SK-N-SH (cell line): ENCODE data around the gene INTS6. TPM values are rescaled to one million over a fixed set of nuclear protein-coding genes. Genes with fewer than 3 reads are reported as not detected.

Experiments
- CTCF ChIA-PET: fragments of 300-600, 350-600 bp; formaldehyde crosslinking; extraction: SDS; loops from one replicate; lab custom pipeline; 2021; lab: Yijun Ruan, JAX
- POLR2A ChIA-PET: fragments of 350-600 bp; sonication (Branson Sonifier 250); formaldehyde crosslinking; extraction: SDS; loops from one replicate; lab custom pipeline; 2020; ENCODE audit warnings: antibody characterized with exemption, inconsistent platforms; lab: Yijun Ruan, JAX
- DNase-seq: peaks from one replicate; pipeline ENCODE4 v3.0.0; 2012
- H2AFZ ChIP-seq: fragments of 200-600 bp; sonication (generic); 2 replicates; pipeline ENCODE4 v1.8.1; 2016; ENCODE audit warnings: antibody characterized with exemption, mild to moderate bottlenecking, low read depth
- H3F3A ChIP-seq: fragments of 200-600 bp; sonication (generic); replicated peaks from 2 replicates; pipeline ENCODE3; 2016; ENCODE audit warnings: antibody characterized with exemption, mild to moderate bottlenecking; ENCODE audit not compliant: insufficient read depth
- H3K27ac ChIP-seq, 2 experiments: fragments of 200-500 bp in 1 of 2; fragments of 200-600 bp in 1 of 2; sonication (Bioruptor generic) in 1 of 2; sonication (generic), shearing (Covaris generic) in 1 of 2; 2 replicates each; pipeline versions ENCODE4 v1.5.1 to v1.6.1; 2014 to 2016; ENCODE audit warnings: low read depth in 2 of 2, inconsistent platforms in 1 of 2, low read length in 1 of 2, mild to moderate bottlenecking in 1 of 2, mixed read lengths in 1 of 2
- H3K27me3 ChIP-seq: fragments of 200-600 bp; sonication (generic), shearing (Covaris generic); 2 replicates; pipeline ENCODE4 v1.6.1; 2016; ENCODE audit warnings: mixed run types; ENCODE audit not compliant: insufficient read depth
- H3K36me3 ChIP-seq, 2 experiments: fragments of 200-500 bp in 1 of 2; fragments of 200-600 bp in 1 of 2; sonication (Bioruptor generic) in 1 of 2; sonication (generic) in 1 of 2; replicated peaks in 1 of 2; 2 replicates each; pipeline versions ENCODE3 to v1.5.1; 2014 to 2016; ENCODE audit warnings: low read length in 1 of 2, mild to moderate bottlenecking in 1 of 2; ENCODE audit not compliant: insufficient read depth in 2 of 2, control insufficient read depth in 1 of 2
- H3K4me1 ChIP-seq, 2 experiments: fragments of 200-500 bp in 1 of 2; fragments of 200-600 bp in 1 of 2; sonication (Bioruptor generic) in 1 of 2; sonication (generic), shearing (Covaris generic) in 1 of 2; 2 replicates each; pipeline versions ENCODE4 v1.5.1 to v1.6.1; 2014 to 2016; ENCODE audit warnings: low read depth in 1 of 2, low read length in 1 of 2, mixed run types in 1 of 2; ENCODE audit not compliant: insufficient read depth in 2 of 2, control insufficient read depth in 1 of 2
- H3K4me2 ChIP-seq: fragments of 200-600 bp; sonication (generic), shearing (Covaris generic); 2 replicates; pipeline ENCODE4 v1.6.1; 2017; ENCODE audit warnings: mixed run types
- H3K4me3 ChIP-seq, 2 experiments: fragments of 200-500 bp in 1 of 2; fragments of 200-600 bp in 1 of 2; sonication (Bioruptor generic) in 1 of 2; sonication (generic), shearing (Covaris generic) in 1 of 2; 2 replicates each; pipeline versions ENCODE4 v1.5.1 to v1.8.1; 2014 to 2016; ENCODE audit warnings: low read depth in 2 of 2, inconsistent platforms in 1 of 2, low read length in 1 of 2, mild to moderate bottlenecking in 1 of 2, mixed read lengths in 1 of 2, moderate library complexity in 1 of 2
- H3K79me2 ChIP-seq: fragments of 200-600 bp; sonication (generic); 2 replicates; pipeline ENCODE4 v1.8.1; 2017; ENCODE audit warnings: mild to moderate bottlenecking; ENCODE audit not compliant: insufficient read depth
- H3K9ac ChIP-seq: fragments of 200-600 bp; sonication (generic); 2 replicates; pipeline ENCODE4 v1.6.1; 2017; ENCODE audit warnings: mixed run types
- H3K9me2 ChIP-seq: fragments of 200-600 bp; sonication (generic); 2 replicates; pipeline ENCODE4 v1.6.1; 2017; ENCODE audit warnings: mixed run types
- H3K9me3 ChIP-seq: fragments of 200-600 bp; sonication (generic); 2 replicates; pipeline ENCODE4 v1.6.1; 2017; ENCODE audit warnings: mixed run types, mild to moderate bottlenecking, moderate library complexity
- H4K20me1 ChIP-seq: fragments of 200-600 bp; sonication (generic); 2 replicates; pipeline ENCODE4 v1.6.1; 2017; ENCODE audit warnings: mild to moderate bottlenecking, mixed run types; ENCODE audit not compliant: insufficient read depth
- CTCF ChIP-seq: fragments of 200-600 bp; sonication (generic); IDR thresholded peaks from 2 replicates; pipeline ENCODE4 v1.6.1; 2017; ENCODE audit warnings: antibody characterized with exemption, mild to moderate bottlenecking, moderate library complexity
- ELF1 ChIP-seq: IDR thresholded peaks from 2 replicates; pipeline ENCODE4 v1.4.0; 2012
- FOSL2 ChIP-seq: IDR thresholded peaks from 2 replicates; pipeline ENCODE4 v1.4.0; 2012; ENCODE audit warnings: low read depth, mild to moderate bottlenecking, moderate library complexity, borderline replicate concordance
- FOXM1 ChIP-seq: IDR thresholded peaks from 2 replicates; pipeline ENCODE4 v1.4.0; 2012; ENCODE audit warnings: low read depth, mild to moderate bottlenecking
- GABPA ChIP-seq: IDR thresholded peaks from 2 replicates; pipeline ENCODE4 v1.4.0; 2012; ENCODE audit warnings: low read depth, mild to moderate bottlenecking
- IRF3 ChIP-seq: fragments of 150-350 bp; IDR thresholded peaks from 2 replicates; pipeline ENCODE4 v1.6.1; 2016; ENCODE audit warnings: mild to moderate bottlenecking, low read depth, low read length
- JUND ChIP-seq: IDR thresholded peaks from 2 replicates; pipeline ENCODE4 v1.4.0; 2012
- MAX ChIP-seq: IDR thresholded peaks from 2 replicates; pipeline ENCODE4 v1.4.0; 2012; ENCODE audit warnings: low read depth
- NFIC ChIP-seq: IDR thresholded peaks from 2 replicates; pipeline ENCODE4 v1.4.0; 2012; ENCODE audit warnings: borderline replicate concordance
- NRF1 ChIP-seq: IDR thresholded peaks from 2 replicates; pipeline ENCODE4 v1.6.1; 2012; ENCODE audit warnings: low read depth, mild to moderate bottlenecking, low read length
- PBX3 ChIP-seq: IDR thresholded peaks from 2 replicates; pipeline ENCODE4; 2012
- POLR2AphosphoS5 ChIP-seq: IDR thresholded peaks from 2 replicates; pipeline ENCODE4 v1.6.1; 2012; ENCODE audit warnings: low read depth, low read length
- RCOR1 ChIP-seq: fragments of 150-350 bp; IDR thresholded peaks from 2 replicates; pipeline ENCODE4 v1.6.1; 2017; ENCODE audit warnings: antibody characterized with exemption, low read length
- REST ChIP-seq: IDR thresholded peaks from 2 replicates; pipeline ENCODE4 v1.6.1; 2012; ENCODE audit warnings: mild to moderate bottlenecking, low read depth, low read length, moderate library complexity
- RFX5 ChIP-seq: IDR thresholded peaks from 2 replicates; pipeline ENCODE4 v1.6.1; 2012; ENCODE audit warnings: mild to moderate bottlenecking, improper control_type of control experiment, low read length
- USF2 ChIP-seq: fragments of 150-350 bp; IDR thresholded peaks from 2 replicates; pipeline ENCODE4 v1.6.1; 2017; ENCODE audit warnings: antibody characterized with exemption, low read length, low read depth, borderline replicate concordance
- YY1 ChIP-seq: IDR thresholded peaks from 2 replicates; pipeline ENCODE4 v1.4.0; 2012; ENCODE audit warnings: low read depth, mild to moderate bottlenecking
- ZBTB33 ChIP-seq: IDR thresholded peaks from 2 replicates; pipeline ENCODE4 v1.4.0; 2012; ENCODE audit warnings: low read depth, borderline replicate concordance
- polyA plus RNA-seq, 3 experiments: library from polyadenylated mRNA; depleted of rRNA; stranded (reverse); fragments of >200 nt; gene quantifications; 2 replicates each; pipeline ENCODE4 v1.2.3, GENCODE V29; 2012

The INTS6 gene
- polyA plus RNA-seq, 1 of the 3 experiments (the other 2 are of a cell fraction), result 7.7 TPM

GRCh38 chr13:51349016-51349415 is 103.8 kb downstream of the INTS6 start:
- Histone ChIP-seq H3K9ac (no peak overlapping the region), H3K9me2 (no peaks in the 10 kb centered on the region), H3F3A (no peaks in the 10 kb centered on the region), H3K79me2 (no peaks in the 10 kb centered on the region), H3K27me3 (no peaks in the 10 kb centered on the region), H3K4me1 (no peaks in the 10 kb centered on the region; a peak in 1 of 4 replicates), H3K4me2 (no peak overlapping the region), H4K20me1 (no peaks in the 10 kb centered on the region), H2AFZ (no peak overlapping the region), H3K36me3 (peaks cover 0 to 3% of the 10 kb centered on the region in 2 experiments), H3K27ac (no peak overlapping the region), H3K4me3 (no peak overlapping the region), H3K9me3 (no peaks in the 10 kb centered on the region)
- POLR2A ChIA-PET, result no interaction called here
- CTCF ChIA-PET, result no interaction called here
- DNase-seq, result no peak
- no peak for TF ChIP-seq YY1
- TF ChIP-seq CTCF, result no peak
- no peak for TF ChIP-seq NRF1
- TF ChIP-seq USF2, result no peak
- TF ChIP-seq ELF1, result no peak
- no peak for TF ChIP-seq POLR2AphosphoS5
- TF ChIP-seq FOSL2, result no peak
- TF ChIP-seq IRF3, result no peak
- TF ChIP-seq RFX5, result no peak
- no peak for TF ChIP-seq FOXM1
- TF ChIP-seq JUND, result no peak
- TF ChIP-seq REST, result no peak
- TF ChIP-seq NFIC, result no peak
- no peak for TF ChIP-seq PBX3
- no peak for TF ChIP-seq RCOR1
- no peak for TF ChIP-seq ZBTB33
- no peak for TF ChIP-seq MAX
- no peak for TF ChIP-seq GABPA
